Activated gamma-delta T cell (primary cell): ENCODE data around the gene PXN.
A peak's percentile ranks its signal among the peaks of the same experiment; 100 is the strongest.

Experiments
- DNase-seq: peaks from one replicate; lab custom pipeline; 2025; lab: John Stamatoyannopoulos, UW
- total RNA-seq, 2 donors: gene quantifications; one replicate each; lab custom pipeline; 2026; lab: John Stamatoyannopoulos, UW

Gene PXN
- 46.2 to 82.9 reads per million in 2 donors for total RNA-seq

- peak; percentile 94 for DNase-seq
Observed at GRCh38 chr12:120265473-120266179, at the start of gene PXN. Gene PXN (minus strand): TSS chr12:120265730. CDS start chr12:120265629, 101 bp downstream.

- DNase-seq: no peak
Observed at GRCh38 chr12:120314220-120314619, 48.7 kb upstream of the PXN start.

GRCh38 chr12:120301962-120302815 is 36.7 kb upstream of the PXN start, which contains the start of gene SIRT4:
Gene SIRT4 (plus strand): TSS chr12:120302321. CDS start chr12:120303562, 1,241 bp downstream.
- no peak for DNase-seq

- DNase-seq: no peak
Observed at GRCh38 chr12:120292661-120293531, 27.4 kb upstream of the PXN start, which contains the start of gene RNU4-1. Gene RNU4-1 (minus strand): TSS chr12:120293237.

- no peak for DNase-seq
Observed at GRCh38 chr12:120292411-120292660, 26.8 kb upstream of the PXN start.

DNA sequence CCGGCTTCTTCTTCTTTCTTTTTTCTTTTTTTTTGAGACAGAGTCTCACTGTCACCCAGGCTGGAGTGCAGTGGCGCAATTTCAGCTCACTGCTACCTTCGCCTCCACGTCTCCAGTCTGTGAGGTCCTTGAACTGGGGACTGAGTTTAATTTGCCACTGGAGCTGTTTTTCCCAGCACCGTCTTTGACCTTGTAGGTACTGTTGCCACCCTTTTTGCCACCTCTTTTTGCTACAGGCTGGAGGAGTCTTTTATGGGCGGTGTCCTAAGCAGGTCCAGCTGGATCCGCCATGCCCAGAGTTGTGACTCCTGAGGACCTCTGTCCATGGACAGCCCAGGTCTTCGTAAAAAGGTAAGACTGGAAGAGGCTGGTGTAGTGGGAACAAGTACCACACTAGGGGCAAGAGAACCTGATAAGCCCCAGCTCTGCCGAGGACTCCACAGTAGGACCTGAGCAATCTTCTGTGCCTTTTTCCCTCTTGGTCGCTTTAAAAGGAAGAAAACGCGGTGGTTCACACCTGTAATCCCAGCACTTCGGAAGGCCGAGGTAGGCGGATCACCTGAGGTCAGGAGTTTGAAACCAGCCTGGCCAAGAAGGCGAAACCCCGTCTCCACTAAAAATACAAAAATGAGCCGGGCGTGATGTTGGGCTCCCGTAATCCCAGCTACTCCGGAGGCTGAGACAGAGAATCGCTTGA is 25.2 kb upstream of the PXN start:
- no peak for DNase-seq

DNA sequence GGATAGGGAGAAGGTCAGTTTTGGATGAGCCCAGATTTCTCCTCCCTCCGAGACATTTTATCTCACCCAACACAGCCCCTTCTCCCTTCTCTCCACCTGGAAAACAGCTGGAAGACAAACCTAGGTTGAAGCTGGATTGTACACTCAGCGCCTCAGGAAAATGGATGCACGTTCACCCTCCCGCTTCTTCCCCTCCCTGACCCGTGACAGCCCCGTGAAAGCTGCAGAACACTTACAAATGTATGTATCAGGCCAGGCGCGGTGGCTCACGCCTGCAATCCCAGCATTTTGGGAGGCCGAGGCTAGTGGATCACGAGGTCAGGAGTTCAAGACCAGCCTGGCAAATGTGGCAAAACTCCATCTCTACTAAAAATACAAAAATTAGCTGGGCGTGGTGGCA is 22.0 kb upstream of the PXN start:
- DNase-seq: no peak

DNA sequence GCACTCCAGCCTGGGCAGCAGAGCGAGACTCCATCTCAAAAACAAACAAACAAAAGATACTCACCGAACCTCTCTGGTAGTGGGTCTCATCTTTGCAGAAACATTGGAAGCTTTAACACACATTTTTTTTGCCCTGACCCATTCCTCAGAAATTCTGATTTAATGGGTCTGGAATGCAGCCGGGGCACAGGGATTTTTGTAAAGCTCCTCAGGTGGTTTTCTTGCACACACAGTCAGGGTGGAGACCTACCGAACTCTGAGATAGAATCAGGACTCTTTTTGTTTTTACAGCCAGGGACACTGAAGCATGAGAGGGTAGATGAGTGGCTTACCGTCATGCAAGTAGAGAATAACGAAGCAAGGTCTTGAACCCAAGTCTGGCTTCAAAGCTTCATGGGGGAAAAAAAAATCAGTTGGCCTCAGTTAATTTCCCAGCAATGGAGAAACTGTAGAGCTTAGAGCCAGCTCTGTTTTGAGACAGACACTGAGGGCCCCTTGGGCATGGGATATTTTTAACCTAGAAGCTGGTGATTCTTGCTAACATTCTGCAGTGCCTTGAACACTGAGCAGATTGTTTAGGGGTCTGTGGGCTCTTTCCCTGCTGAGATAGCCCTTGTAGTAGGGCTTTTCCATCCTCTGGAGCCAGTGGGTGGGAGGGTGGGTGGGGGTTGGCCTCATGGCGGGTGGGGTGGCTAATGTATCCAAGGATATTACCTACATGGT is 21.4 kb upstream of the PXN start:
- DNase-seq: no peak

GRCh38 chr12:120284381-120284780 is 18.9 kb upstream of the PXN start:
- no peak for DNase-seq

DNA sequence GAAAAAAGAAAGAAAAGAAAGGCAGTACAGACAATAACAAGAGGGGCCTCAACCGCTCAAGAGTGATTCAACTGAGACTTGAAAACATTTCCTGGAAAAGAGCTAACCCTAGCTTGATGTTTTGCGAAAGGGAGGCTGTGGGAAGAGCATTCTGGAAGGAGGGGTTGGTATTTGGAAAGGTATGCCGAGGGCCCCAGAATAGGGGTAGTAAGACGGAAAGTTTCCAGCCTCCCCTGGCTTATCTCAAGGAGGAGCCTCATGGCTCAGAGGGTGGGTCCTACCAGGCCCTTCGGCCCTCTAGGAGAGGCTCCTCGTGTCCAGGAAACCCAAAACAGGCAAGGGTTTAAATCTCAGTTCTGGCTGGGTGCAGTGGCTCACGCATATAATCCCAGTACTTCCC is 17.8 kb upstream of the PXN start:
- DNase-seq: no peak

DNA sequence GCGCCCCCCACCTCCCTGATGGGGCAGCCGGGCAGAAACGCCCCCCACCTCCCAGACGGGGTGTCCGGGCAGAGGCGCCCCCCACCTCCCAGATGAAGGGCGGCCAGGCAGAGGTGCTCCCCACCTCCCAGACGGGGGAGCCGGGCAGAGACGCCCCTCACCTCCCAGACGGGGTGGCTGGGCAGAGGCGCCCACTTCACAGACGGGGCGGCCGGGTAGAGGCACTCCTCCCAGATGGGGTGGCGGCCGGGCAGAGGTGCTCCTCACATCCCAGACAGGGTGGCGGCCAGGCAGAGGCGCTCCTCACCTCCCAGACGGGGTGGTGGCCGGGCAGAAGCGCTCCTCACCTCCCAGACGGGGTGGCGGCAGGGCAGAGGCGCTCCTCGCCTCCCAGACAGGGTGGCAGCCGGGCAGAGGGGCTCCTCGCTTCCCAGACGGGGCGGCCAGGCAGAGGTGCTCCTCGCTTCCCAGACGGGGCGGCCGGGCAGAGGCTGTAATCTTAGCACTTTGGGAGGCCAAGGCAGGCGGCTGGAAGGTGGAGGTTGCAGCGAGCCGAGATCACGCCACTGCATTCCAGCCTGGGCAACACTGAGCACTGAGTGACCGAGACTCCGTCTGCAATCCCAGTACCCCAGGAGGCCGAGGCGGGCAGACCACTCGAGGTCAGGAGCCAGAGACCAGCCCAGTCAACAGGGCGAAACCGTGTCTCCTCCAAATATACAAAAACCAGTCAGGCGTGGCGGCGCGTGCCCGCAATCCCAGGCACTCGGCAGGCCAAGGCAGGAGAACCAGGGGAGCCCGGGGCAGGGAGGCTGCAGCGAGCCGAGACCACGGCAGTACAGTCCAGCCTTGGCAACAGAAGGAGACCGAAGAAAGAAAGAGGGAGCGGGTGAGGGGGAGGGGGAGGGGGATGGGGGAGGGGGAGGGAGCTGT is 12.9 kb upstream of the PXN start:
- peak; percentile 12 for DNase-seq

DNA sequence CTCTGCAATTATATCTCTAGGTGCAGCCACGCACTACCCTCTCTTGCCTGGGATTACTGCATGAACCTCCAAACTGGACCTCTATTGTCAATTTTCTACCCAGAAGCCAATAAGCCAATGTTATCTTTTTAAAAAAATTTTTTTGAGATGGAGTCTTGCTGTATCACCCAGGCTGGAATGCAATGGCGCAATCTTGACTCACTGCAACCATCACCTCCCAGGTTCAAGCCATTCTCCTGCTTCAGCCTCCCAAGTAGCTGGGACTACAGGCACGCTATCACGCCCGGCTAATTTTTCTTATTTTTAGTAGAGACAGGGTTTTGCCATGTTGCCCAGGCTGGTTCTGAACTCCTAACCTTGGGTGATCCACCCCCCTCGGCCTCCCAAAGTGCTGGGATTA is 11.2 kb upstream of the PXN start:
- DNase-seq: no peak

GRCh38 chr12:120267736-120268135 is 2.2 kb upstream of the PXN start:
- DNase-seq: no peak

- DNase-seq: no peak
Observed at GRCh38 chr12:120266180-120266870, 795 bp upstream of the PXN start.

- DNase-seq: no peak
Observed at GRCh38 chr12:120264904-120265472, 542 bp downstream of the PXN start.

- DNase-seq: no peak
Observed at GRCh38 chr12:120264086-120264903, 1.2 kb downstream of the PXN start.

GRCh38 chr12:120263748-120264085 is 1.8 kb downstream of the PXN start:
- DNase-seq: no peak
